Stimulated activated CD4-positive, alpha-beta T cell treated with anti-CD3 and anti-CD28 coated beads, Interleukin-1b, Interleukin-23, amount 100 ng/mL, for 24 hours (primary cell): ENCODE measurements around the gene C1QL3.
A peak's percentile ranks its signal among the peaks of the same experiment; 100 is the strongest.

Source experiments
- DNase-seq, 4 experiments: peaks; one replicate each; pipeline ENCODE4 v3.0.0-alpha.2; 2020; ENCODE audit warnings: low read depth in 4 of 4, low spot score in 1 of 4

C1QL3 gene

DNA sequence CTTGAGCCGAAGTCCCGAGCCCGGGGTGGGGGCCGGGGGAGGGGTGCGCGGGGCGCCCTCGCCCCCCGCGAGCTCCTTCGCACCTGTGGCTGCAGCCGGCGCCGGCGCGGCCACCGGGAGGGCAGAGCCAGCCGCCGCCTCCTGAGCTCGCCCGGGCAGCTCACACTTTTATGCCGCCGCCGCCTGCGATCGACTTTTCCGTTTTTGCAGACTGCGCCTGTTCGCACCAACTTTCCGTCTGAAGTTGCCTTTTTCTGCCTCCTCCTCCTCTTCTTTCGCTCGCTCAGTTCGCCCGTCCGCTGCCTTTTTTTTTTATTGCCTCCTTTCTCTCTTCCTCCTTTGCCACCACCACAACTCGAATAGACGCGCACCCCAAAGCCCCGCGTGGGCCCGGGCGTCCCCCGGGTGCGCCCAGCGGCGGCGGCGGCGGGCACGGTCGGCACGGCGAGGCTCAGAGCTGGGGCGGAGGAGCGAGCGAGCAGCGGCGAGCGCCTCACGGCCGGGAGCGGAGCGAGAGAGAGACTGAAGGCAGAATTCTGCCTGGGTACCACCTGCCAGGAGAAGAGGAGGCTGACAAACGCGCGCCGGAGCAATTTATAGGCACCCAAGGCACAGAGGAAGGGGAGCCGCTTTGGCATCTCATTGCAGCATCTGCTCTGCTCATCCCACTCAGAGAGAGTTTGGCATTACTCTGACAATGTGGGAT, at the start of gene C1QL3:
Gene C1QL3, minus strand, starts transcription at position 569 of the 706 bp plus-strand sequence. CDS start 814 bp downstream, outside the sequence.
- DNase-seq: peak in 1 of 4 experiments; percentile 31

DNA sequence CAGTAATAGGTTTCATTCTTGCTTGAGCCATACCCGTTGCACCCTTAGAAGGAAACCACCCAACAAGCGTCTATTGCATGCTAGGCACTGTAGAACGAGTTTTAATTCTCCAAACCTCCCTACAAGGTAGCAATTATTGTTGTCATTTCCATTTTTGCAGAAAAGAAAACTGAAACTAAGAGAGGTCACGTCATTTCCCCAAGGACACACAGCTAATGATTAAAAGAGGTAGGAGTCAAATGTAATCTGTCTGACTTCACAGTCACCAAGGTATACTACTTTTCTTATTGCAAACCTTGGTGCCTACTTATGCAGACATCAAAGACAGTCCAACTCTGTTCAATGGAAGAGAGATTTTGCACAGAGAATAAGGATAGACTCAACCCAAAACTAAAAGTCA, 49.1 kb upstream of the C1QL3 start:
- no peak for DNase-seq

DNA sequence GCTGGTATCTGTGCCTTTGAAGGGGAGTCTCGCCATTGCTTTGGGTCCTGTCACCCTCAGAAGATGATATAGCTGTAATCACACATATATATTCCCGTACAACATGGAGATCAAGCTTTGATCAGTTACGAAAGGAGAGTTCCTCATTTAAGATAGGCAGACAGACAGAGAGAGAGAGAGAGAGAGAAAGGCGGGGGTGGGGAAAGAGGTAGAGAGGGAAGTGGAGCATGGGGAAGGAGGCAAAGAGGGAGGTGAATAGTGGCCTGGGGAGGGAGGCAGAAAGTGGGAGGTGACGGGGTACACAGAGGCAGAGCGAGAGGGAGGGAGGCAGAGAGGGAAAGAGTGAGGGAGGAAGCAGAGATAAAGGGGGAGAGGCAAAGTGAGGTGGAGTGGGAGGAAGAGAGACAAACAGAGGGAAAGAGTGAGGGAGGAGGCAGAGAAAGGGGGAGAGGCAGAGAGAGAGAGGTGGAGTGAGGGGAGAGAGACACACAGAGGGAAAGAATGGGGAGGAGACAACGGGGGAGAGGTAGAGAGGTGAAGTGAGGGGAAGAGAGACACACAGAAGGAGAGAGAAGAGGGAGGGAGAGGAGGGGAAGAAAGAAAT, 44.6 kb upstream of the C1QL3 start:
- no peak for DNase-seq

DNA sequence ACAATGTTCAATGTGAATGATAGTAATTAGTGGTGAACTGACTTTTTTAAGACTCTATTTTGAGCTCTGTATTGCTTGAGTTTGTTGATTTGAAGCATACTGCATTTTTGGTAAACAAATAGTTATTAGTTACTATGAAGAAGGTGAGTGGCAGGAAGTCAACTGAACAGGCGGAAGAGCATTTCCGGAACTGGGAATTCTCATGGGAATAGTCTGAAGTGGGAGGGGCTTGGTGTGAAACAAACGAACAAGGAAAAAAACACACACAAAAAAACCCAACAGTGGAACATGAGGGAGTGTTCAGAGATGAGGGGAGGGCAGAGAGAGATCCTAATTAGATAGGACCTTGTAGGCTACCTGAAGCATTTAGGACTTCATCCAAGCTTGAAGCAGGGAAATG, 43.9 kb upstream of the C1QL3 start:
- no peak for DNase-seq

DNA sequence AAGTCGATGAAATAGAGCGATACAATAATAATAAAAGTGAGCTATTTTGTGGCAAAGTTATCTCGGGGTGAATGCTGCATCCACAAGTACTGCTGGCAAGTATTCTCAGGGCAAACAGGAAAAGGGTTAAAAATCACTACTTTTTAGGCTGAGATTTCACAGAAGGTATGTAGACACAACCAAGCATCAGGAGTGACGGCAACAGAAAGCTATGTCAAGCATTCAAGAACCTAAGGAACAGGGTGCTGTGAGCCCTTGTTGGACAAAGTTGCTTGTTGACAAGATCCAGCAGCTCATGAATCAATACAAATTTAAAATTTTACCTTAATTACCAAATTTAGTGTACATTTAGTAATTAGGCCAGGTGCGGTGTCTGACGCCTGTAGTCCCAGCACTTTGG, 41.2 kb upstream of the C1QL3 start:
- DNase-seq: no peak

DNA sequence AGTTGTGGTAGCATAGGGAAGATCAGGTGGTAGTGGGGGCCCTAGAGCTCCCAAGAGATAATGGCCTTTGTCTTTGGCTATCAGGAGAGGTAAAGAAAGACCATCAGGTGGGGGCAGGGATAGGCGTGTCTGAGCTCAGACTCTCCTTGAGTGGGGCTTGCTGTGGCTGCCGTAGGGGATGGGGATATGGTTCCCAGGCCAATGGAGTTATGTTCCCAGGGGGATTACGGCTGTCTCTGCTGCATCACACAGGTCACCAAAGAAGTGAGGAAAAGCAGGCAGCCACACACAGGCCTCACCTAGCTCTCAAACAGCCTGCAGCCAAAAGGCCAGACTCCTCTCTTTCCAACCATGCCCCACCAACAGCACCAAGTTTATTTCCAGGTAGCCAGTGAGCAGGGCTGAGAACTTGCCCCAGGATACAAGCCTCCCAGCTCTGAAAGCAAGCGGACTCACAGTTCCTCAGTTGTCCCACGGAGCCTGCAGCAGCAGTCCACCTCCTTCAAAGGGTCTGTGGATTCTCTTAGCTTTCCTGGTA, 37.6 kb upstream of the C1QL3 start:
- DNase-seq: no peak

DNA sequence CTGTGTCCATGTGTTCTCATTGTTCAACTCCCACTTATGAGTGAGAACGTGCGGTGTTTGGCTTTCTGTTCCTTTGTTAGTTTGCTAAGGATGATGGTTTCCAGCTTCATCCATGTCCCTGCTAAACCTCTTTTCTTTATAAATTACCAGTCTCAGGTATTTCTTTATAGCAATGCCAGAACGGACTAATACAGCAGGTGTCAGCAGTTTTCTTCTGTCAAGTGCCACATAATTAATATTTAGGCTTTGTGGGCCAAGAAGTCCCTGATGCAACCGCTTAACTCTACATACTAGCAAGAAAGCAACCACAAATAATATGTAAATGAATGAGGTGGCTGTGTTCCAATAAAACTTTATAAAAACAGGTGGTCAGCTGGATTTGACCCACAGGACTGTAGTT, 26.3 kb upstream of the C1QL3 start:
- no peak for DNase-seq

DNA sequence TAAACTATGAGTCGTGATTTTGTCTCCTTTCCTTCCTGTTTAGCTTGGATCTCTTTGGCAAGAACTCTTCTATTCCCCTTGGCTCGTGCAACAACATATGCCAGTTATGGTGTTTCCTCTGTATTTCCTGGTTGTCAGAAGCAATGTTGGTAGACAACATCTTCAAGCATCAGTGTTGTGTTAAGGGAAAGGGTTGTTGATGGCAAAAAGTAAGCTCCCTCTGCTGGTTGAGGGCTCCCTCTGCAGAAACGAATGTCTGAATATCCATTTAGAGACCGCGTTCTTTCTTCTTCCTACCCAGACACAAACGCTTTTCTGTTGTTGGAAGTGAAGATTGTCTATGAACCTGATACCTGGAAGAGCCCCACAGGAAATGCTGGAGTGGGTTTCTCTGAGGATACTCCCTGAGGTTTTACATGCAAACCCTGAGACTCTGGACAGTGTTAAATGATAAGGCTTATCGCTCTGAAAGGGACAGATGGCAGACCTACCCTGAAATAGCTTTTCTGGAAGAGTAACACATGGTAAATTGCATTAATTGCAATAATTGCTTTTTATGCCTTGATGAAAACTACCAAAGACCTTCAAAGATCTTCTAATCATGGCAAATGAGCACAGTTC, 23.5 kb upstream of the C1QL3 start:
- DNase-seq: no peak

DNA sequence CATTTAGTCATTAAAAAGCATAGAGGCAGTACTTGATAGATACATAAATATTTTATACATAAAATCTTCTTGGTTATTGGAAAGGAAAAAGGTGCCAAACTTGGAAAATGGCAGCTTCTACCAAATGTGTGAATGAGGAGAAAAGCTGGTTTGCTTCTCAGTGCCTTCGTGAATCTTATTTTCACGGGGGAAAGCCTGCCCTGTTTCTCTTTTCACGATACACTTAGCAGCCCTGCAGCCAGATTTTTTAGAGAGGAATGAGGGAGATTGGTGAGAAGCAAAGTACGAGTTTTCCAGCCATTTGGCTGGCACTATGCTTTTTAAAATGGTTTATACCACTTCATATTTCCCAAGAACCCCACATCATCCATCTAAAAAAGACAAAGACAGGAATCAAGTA, 22.9 kb upstream of the C1QL3 start:
- no peak for DNase-seq

DNA sequence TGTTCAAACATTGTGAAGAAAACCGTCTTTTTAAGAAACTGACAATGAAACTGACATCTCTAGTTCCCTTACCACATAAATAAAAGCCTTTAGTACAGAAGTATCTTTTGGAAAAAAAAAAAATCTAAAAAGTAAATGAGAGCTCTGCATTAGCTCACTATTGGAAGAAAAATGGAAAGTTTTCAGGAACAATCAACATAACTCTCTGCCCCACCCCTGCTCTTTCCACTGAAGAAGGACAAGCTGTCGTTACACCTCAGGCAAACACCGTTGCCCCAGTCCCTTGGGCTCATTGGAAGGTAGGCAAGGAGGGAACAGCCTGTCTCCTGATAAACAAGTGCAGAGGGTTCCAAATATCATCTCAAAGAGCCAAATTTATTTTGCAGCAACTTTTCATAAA, 22.4 kb upstream of the C1QL3 start:
- no peak for DNase-seq

DNA sequence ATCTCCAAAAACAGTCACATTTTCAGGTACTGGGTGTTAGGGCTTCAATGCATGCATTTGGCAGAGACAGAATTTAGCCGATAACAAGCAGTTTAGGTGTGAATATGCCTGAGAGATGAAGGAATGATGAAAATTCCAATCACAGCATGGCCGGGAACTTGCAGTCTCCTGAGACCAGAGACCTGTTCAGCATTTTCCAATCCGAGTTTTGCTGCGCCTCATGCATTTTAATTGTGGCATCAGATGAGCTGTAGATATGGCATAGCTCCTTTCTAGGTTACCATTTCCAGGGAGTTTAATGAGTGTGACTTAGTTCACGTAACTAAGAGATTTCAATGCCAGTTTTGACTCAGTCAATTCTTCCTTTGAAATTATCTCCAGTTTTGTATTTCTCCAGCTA, 14.5 kb upstream of the C1QL3 start:
- DNase-seq: no peak

DNA sequence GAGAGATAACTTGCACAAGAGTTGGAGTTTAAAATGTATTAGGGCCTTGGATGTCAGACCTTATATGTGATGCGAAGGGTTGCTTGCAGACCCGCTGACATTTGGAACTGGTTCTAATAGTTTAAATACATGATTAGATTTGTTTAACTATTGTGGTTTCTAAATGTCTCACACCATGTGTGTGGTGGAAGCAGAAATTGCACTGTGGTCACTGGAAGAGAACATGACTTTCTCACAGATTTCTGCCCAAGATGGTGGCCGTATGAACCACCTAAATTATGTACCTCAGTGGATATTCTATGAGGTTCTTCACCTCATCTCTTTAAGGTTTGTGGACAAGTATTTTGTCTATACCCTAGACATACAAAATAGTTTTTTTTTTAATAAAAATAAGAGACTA, 8.2 kb upstream of the C1QL3 start:
- no peak for DNase-seq

DNA sequence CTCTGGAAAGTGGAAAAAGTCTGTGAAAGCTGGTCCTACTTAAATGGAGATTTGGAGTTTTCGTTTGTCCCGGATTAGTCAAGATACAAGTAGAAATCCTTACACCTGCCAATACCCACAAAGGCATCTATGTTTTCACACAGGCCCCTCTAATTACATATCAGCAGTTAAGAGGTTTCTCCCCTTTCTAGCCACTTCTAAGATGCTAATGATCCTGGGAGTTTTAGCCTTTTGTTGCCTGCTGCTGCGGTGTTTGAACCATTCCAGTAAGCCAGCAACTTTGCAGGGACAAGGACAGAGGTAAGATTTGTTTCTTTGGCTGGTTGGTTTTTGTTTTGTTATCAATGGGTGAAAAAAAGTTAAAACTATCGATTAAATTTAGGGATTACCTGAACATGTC, 5.8 kb upstream of the C1QL3 start:
- DNase-seq: no peak

DNA sequence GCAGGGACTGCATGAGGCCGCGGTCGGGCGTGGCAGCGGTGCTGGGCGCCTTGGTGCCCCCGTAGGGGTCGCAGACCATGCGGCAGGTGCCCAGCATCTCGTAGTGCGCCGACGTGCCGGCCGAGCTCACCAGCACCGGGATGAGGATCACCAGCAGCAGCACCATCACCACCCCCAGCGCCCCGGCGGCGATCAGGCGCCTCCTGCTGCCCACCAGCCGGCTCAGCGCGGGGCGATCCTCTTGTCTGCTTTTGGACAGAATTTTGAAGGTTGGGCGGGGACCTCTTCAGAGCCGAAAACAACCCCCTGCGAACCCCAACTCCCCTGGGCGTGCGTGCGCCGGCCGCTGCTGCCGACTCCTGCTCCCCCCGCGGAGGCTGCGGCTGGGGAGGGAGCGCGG, 779 bp downstream of the C1QL3 start:
- DNase-seq: no peak

DNA sequence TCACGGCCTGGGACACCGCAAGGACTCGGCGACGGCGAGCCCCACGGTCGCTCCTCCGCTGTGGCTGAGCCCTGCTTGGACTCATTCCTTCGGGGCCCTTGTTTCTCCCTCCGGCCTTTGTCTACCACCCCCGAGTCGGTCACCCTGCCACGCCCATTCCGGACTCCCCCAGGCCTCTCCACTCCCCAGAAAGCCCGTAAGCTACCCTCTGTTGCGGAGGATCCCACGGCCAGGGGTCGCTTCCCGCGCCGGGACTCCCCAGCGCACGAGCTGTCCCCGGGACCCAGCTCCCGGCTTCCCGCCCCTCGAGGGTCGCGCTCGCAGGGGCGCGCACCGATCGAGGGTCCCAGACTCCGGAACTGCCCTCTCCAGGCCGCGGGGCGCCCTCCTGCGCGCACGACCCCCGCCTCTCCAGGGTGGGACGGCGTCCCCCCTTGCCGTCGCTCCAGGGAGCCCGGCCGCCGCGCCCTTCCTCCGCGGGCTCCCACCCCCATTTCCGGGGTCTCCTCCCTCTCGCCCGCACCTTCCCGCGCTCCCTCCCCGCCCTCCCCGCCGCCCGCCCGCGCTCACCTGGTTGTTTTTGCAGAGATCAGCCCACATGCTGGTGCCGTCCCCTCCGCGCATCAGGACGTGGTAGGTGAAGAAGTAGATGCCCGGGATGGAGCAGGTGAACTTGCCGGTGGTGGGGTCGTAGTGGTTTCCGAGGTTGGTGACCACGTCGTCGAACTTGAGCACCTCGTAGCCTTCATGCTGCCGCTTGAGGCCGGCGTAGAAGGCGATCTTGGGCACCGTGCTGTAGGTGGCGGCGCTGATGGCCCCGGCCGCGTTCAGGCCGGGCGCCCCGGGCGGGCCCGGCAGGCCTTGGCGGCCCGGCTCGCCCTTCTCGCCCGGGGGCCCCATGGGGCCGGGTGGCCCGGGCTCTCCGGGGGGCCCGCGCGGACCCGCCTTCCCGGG, 1.5 kb downstream of the C1QL3 start:
- DNase-seq: no peak

DNA sequence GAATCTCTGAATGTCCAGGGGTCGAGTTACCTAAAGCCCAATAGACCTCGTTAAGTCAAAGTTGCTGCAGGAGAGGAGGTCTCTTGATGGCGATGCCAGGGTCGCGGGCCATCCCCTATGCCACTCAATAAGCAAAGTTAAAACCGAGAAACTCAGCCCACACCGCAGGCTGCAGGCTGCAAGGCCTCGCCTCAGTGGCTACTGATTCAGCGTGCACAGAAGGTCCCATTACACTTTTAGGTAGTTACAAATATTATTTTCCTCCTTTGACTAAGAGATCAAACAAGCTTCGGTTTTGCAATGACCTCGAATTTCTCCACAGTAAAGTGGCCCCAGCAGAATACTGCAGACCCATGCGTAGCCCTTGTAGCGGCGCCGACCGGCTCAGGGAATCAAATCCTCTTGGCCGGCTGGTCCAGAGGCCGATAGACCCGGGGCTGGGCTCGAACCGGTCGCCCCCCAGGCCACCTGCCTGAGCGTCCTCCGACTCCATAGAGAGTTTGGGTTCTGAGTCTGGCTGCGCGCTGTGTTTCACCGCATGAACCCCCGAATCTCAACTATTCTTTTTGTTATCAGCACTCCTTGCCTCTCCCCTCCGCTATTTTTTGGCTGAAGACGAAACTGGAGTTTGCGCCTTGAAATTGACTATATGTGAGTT, 2.3 kb downstream of the C1QL3 start:
- no peak for DNase-seq

DNA sequence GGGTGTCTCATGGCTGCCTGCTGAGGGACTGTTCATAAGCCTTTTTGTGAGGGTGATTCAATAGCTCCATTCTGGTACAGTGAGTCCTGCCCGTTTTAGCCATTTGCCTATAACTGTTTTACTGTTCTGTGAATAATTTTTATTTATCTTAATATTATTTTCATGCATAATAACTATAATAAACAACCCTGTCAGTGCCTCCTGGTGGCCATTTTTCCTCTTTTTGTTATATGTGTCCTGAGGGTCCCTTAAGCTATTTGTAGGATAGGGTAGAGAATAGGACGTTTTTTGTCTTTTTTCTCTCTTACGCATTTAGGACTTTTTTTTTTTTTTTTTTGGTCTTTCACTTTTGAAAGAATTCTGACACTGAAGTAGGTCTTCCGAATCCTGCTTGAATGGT, 2.9 kb downstream of the C1QL3 start:
- no peak for DNase-seq

DNA sequence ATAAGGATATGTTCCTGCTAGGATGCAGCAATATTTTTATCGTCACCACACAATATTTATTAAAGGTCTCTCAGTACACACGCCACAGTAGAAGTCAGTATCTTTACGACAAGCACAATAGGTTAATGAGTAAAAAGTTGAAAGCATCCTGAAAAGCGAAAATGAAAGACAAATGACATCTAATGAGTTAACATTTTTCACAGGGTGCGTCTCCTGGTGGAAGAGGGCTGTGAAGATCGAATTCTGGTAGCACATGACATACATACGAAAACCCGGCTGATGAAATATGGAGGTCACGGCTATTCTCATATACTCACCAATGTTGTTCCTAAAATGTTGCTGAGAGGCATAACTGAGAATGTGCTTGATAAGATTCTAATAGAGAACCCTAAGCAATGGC, 10.8 kb downstream of the C1QL3 start:
- DNase-seq: no peak

DNA sequence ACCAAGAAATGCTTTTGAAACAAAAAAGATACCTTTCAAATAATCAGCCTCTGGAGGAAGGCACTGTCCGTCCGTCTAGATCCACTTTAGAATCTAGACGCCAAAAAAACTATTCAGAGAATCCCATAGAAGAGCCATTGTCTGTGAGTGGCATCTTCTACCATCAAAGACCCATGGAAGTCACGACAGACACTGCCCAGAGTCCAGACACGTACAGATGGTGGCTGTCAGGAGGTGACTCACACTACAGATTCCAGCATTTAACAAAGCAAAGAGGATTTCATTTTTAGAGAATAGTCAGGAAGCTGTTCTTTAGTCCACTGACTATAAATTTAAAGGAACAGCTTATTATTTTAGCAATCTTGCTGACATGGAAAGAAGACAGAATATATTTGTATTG, 11.7 kb downstream of the C1QL3 start:
- no peak for DNase-seq

DNA sequence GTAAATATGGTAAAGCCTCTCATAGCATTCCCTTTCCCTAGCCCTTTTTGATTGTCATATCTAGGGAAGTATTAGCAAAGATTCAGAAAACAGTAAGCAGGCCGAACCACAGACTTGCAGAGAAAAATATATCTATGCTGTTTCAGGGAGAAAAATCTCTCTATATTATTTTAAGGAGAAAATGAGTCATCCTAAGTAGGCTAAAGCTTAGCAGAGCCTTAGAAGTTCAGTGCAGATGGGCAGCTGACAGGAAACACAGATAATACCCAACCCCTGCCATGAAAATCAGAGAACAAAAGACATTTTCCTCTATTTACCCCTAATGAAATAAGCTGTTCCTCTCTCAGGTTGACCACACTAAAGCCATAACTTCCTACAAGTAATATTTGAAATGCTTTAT, 16.5 kb downstream of the C1QL3 start:
- DNase-seq: no peak

DNA sequence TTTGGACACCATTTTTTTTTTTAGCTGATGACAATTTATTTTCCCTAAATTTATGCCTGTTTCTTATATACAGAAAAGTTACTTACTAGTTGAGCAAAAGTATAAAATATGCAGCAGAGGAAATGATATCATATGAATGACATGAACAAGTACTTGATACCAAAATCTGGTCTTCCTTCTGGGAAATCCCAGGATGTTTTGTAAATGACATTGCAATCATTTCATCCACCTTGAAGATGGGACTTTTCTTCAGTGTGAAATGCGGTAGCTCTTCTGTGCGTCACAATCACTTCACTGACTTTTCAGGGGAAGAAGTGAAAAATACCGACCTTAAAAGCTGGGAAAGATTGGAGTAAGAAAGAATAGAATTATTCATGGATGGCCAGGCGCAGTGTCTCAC, 23.8 kb downstream of the C1QL3 start:
- no peak for DNase-seq
